ENCODE data around the gene VAPA. TPM values are rescaled to one million over a fixed set of nuclear protein-coding genes. Genes with fewer than 3 reads are reported as not detected.
"Not testable (repeated sequence)": the region's sequence is repeated elsewhere in the genome, so short reads cannot be mapped to it uniquely, and the experiment has no call there.

VAPA gene
- total and polyA plus RNA-seq, 12 donors, result 33.2 to 269 (median 219) TPM

GRCh38 chr18:9897129-9897528, 16.7 kb upstream of the VAPA start:
- TF ChIP-seq CTCF (IDR thresholded peaks at IDR 0.05), result no peak
- Histone ChIP-seq H3K4me3 (no peak overlapping the region), H3K27ac (no peak overlapping the region), H3K9me3 (no peaks in the 10 kb centered on the region), H3K27me3 (no peaks in the 10 kb centered on the region), H3K36me3 (no peaks in the 10 kb centered on the region), H3K4me1 (no peaks in the 10 kb centered on the region)
- ATAC-seq (no peak), DNase-seq (no peak)
- intact Hi-C loops (cut with DNase I), result no loop called here
- 93 to 94% methylated on average over 5 of the region's 5 CpGs for WGBS, 2 donors

- 96 to 97% methylated on average over 10 of the region's 10 CpGs for WGBS, 2 donors
- H3K4me3 ChIP-seq; H3K9me3 ChIP-seq; H3K27ac ChIP-seq; DNase-seq; intact Hi-C loops (cut with DNase I); H3K27me3 ChIP-seq; H3K36me3 ChIP-seq; H3K4me1 ChIP-seq; ATAC-seq: not testable (repeated sequence)
Measured at GRCh38 chr18:9897787-9898291, 16.0 kb upstream of the VAPA start.

- Histone ChIP-seq H3K27ac (no peak overlapping the region), H3K36me3 (no peaks in the 10 kb centered on the region), H3K4me1 (no peaks in the 10 kb centered on the region), H3K27me3 (no peaks in the 10 kb centered on the region), H3K9me3 (no peaks in the 10 kb centered on the region), H3K4me3 (no peak overlapping the region)
- no peak for TF ChIP-seq CTCF (IDR thresholded peaks at IDR 0.05)
- intact Hi-C loops (cut with DNase I), result no loop called here
- 79% methylated on average over 11 of the region's 11 CpGs for WGBS, 2 donors
- ATAC-seq, result no peak
- DNase-seq, result no peak
Measured at GRCh38 chr18:9898792-9899549, 14.8 kb upstream of the VAPA start.

DNA sequence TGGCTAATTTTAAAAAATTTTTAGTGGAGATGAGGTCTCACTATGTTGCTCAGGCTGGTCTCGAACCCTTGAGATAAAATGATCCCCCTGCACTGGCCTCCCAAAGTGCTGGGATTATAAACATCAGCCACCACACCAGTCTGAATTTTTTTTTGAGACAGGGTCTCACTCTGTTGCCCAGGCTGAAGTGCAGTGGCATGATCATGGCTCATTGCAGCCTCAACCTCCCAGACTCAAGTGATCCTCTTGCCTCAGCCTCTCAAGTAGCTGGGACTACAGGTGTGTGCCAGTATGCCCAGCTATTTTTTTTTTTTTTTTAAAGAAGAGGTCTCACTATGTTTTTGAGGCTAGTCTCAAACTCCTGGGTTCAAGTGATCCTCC, 14.3 kb upstream of the VAPA start:
- DNase-seq; H3K36me3 ChIP-seq; intact Hi-C loops (cut with DNase I); H3K4me1 ChIP-seq; H3K9me3 ChIP-seq; ATAC-seq; H3K27me3 ChIP-seq; H3K4me3 ChIP-seq; H3K27ac ChIP-seq: not testable (repeated sequence)
- WGBS, 2 donors, result 93 to 96% methylated on average over 1 of the region's 1 CpG

DNA sequence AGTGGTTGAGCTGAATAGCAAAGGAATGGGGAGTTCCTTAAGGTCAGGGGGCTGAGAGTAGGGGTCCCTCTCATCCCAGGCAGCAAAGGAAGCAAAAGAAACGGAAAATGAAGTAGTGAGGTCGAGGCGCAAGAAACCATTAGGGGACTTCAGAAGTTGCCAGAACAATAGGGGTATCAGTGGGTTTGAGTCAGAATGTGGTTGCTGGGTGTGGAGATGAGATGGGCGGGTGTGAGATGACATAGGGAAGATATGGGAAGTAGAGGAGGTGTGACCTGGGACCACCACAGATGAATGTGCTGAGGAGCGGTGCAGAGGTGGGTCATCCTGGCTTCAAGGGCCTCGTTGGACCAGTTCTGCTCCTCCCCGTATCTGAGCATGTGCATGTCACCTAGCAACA, 13.1 kb upstream of the VAPA start:
- intact Hi-C loops (cut with DNase I), result no loop called here
- WGBS, 2 donors, result 94 to 97% methylated on average over 7 of the region's 7 CpGs
- DNase-seq, result no peak
- ATAC-seq, result no peak
- Histone ChIP-seq H3K9me3 (no peaks in the 10 kb centered on the region), H3K27me3 (no peaks in the 10 kb centered on the region), H3K4me3 (no peak overlapping the region), H3K27ac (no peak overlapping the region), H3K36me3 (no peaks in the 10 kb centered on the region), H3K4me1 (peaks cover 0 to 1% (median 0%) of the 10 kb centered on the region in 9 donors)
- no peak for TF ChIP-seq CTCF (IDR thresholded peaks at IDR 0.05)
